Fibroblast of the aortic adventitia (primary cell): ENCODE data around the gene PUDP. TPM values are rescaled to one million over a fixed set of nuclear protein-coding genes. Genes with fewer than 3 reads are reported as not detected.

ENCODE experiments used
- DNase-seq: peaks from one replicate; pipeline ENCODE4 v3.0.0-alpha.2; 2010; ENCODE audit warnings: low read depth
- H3K4me3 ChIP-seq: 2 replicates; pipeline ENCODE4 v1.5.1; 2011; ENCODE audit warnings: low read depth, mild to moderate bottlenecking, control low read depth, low read length, moderate library complexity
- CTCF ChIP-seq: IDR thresholded peaks from 2 replicates; pipeline ENCODE4 v1.5.1; 2011; ENCODE audit warnings: mild to moderate bottlenecking, low read length, control low read depth, inconsistent platforms; ENCODE audit not compliant: insufficient read depth
- total RNA-seq: library from RNA; depleted of rRNA; stranded (reverse); fragments of >200 nt; gene quantifications from 2 replicates; pipeline ENCODE4 v1.2.3, GENCODE V29; 2012; ENCODE audit warnings: low replicate concordance

Gene PUDP
- total RNA-seq, 1 donor = 12.4 TPM

DNA sequence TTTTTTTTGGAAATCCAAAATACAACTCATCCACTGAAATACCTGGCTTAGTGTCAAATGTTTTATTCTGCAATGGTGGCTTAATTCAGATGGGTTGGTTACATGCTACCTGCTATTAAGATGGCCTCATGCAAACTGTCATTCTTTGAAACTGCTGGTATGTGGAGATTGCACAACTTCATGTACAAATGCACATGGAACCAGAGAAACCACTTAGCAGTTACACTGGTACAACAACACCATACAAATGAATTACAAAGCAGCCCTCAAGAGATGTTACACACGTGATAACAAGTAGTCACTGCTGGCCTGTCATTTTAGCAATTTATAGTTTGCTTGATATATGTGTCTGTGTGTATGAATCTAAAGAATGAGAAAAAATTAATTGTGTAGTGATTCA lies 85.0 kb downstream of the PUDP start:
- no peak for TF ChIP-seq CTCF
- no peak for DNase-seq
- H3K4me3 ChIP-seq = no peak overlapping the region

DNA sequence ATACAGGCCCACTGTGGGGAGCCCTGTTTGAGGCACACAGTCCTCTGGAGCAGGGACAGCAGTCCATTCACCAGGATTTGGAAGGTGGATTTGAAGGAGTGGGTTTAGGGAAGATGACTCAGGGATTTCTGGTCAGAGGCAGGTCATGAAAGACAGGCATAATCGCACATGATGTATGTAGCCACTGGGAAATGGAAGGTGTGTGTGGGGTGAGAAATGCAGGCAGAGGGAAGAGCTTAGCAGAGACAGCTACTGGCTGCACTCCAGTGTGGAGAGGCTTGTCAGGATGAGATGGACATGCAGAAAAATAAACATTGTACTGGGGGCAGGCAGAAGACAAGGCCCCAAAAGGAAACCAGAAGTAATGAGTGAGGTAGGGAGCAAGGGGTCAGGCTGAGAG lies 85.7 kb downstream of the PUDP start:
- peak; percentile 12 for DNase-seq
- no peak for TF ChIP-seq CTCF
- H3K4me3 ChIP-seq = no peak overlapping the region

DNA sequence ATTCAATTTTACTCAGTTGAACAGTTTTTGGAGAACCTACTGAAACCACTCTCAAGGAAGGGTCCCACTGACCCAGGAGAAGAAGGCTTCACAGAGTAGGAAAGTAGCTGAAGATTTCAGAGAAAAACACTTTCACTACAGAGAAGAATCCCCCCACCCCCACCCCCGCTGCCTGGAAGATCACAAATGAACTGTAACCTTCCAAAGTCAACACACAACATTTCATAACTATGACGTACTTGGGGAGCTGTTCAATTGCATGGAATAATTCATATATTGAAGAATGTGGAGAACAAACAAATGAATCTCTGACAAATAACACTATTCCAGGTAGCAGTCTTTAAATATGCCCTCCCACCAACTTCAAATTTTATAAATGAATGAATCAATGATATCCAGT lies 86.5 kb downstream of the PUDP start:
- DNase-seq = peak; percentile 27
- H3K4me3 ChIP-seq = no peak overlapping the region
- no peak for TF ChIP-seq CTCF

DNA sequence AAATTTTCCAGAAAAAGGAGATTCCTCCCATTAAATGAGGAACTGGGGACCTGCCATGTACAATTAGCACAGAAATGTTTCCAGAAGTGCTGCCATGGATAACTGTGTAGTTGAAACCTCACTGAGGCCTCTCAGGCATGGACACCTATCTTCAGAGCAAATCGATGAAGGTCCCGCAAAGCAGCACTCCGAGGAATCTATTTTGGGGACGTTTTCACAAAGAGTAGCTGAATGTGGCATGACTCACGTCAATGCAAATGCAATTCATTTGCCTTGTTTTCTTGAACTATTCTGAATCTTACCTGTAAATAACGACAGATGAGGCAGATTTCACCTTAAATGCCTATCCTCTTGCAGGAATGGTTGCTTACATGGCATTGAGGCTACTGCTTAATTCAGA lies 87.5 kb downstream of the PUDP start:
- no peak for DNase-seq
- H3K4me3 ChIP-seq = no peak overlapping the region
- TF ChIP-seq CTCF = no peak

- no peak overlapping the region for H3K4me3 ChIP-seq
- DNase-seq = no peak
- no peak for TF ChIP-seq CTCF
Observed at GRCh38 chrX:7059859-7060258, 88.1 kb downstream of the PUDP start.

DNA sequence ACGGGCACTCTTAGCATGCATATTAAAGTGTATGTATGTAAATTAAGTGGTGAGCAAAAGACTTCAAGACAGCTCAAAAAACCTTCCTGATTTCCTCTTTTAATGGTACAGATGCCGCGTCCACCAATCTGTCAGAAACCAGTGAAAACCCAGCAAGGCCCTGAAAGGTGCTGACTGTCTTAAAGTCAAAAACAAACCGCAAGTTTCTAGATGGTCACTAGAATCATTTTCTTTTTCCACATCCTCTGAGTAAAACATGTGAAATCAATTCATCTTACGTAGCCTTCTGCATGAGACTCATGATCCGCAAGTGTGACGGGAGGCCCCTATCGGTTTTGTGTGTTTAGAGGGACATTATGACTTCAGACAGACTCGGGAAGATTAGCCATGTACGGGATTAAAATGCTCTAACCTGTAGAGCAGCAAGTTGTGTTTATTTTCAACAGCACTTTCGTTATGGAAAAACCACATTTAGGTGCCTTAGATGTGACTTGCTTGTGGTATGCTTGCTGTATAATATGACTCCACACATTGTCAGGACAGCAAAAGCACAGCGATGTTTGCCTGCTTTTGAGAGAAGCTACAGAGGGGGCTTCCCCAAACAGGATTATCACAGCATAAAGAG lies 88.6 kb downstream of the PUDP start:
- TF ChIP-seq CTCF = no peak
- no peak overlapping the region for H3K4me3 ChIP-seq
- no peak for DNase-seq
